ENCODE measurements around the gene INA. TPM values are rescaled to one million over a fixed set of nuclear protein-coding genes. Genes with fewer than 3 reads are reported as not detected.

The INA gene
- total RNA-seq (ENCODE audit: unreplicated experiment): 0.23 TPM
- long read RNA-seq: 0 reads

DNA sequence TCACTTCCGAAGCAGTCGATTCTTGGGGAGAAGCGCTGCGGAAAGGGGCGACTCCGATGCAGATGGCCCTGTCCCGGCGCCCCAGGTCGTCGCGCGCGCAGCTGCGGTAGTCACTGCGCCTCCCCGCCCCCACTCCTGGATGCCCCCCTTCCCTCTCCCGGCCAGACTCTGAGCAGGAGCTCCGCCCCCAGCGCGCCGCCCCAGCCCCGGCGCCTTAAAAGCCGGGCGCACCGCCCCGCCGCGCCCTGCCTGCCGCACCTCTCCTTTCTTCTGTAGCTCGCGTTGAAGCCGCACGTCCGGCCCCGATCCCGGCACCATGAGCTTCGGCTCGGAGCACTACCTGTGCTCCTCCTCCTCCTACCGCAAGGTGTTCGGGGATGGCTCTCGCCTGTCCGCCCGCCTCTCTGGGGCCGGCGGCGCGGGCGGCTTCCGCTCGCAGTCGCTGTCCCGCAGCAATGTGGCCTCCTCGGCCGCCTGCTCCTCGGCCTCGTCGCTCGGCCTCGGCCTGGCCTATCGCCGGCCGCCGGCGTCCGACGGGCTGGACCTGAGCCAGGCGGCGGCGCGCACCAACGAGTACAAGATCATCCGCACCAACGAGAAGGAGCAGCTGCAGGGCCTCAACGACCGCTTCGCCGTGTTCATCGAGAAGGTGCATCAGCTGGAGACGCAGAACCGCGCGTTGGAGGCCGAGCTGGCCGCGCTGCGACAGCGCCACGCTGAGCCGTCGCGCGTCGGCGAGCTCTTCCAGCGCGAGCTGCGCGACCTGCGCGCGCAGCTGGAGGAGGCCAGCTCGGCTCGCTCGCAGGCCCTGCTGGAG, at the start of gene INA:
TSS of gene INA (plus strand) at position 243 of the 817 bp plus-strand sequence. CDS start at position 317, 74 bp downstream.
- TF ChIP-seq, protein P1, sequence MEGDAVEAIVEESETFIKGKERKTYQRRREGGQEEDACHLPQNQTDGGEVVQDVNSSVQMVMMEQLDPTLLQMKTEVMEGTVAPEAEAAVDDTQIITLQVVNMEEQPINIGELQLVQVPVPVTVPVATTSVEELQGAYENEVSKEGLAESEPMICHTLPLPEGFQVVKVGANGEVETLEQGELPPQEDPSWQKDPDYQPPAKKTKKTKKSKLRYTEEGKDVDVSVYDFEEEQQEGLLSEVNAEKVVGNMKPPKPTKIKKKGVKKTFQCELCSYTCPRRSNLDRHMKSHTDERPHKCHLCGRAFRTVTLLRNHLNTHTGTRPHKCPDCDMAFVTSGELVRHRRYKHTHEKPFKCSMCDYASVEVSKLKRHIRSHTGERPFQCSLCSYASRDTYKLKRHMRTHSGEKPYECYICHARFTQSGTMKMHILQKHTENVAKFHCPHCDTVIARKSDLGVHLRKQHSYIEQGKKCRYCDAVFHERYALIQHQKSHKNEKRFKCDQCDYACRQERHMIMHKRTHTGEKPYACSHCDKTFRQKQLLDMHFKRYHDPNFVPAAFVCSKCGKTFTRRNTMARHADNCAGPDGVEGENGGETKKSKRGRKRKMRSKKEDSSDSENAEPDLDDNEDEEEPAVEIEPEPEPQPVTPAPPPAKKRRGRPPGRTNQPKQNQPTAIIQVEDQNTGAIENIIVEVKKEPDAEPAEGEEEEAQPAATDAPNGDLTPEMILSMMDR (IDR thresholded peaks at IDR 0.05; ENCODE audit: unreplicated experiment): no peak
- peaks cover 10% of the 10 kb centered on the region for H3K4me1 Mint-ChIP-seq (ENCODE audit: unreplicated experiment)
- DNase-seq (ENCODE audit: low spot score): peak; percentile 41
- peaks cover 16% of the 10 kb centered on the region for H3K27me3 Mint-ChIP-seq (ENCODE audit: unreplicated experiment)
- no peak within 1 kb of the TSS for H3K27ac Mint-ChIP-seq (ENCODE audit: unreplicated experiment)
- peaks cover 4% of the 10 kb centered on the region for H3K9me3 Mint-ChIP-seq (ENCODE audit: unreplicated experiment)
- no peak within 1 kb of the TSS for H3K4me3 Mint-ChIP-seq (ENCODE audit: unreplicated experiment)
- H3K36me3 Mint-ChIP-seq (ENCODE audit: low read depth, unreplicated experiment): peaks cover 6% of the 10 kb centered on the region

DNA sequence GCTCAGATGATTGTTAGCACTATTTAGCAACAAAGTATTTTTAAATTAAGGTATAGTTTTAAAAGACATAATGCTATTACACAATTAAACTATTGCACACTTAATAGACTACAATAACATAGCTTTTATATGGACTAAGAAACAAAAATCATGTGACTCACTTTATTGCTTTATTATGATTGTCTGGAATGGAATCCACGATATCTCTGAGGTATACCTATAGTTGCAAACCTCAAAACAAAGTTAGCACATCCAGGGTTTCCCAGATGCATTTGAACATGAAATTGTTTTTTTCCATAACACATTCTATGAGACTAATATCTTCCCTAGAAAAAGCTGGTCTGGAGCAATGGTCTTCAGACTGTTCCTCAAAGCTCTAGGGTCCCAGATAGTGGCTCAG, 49.5 kb upstream of the INA start:
- Mint-ChIP-seq H3K9me3 (ENCODE audit: unreplicated experiment) (peaks cover 2% of the 10 kb centered on the region), H3K4me3 (ENCODE audit: unreplicated experiment) (no peak overlapping the region), H3K4me1 (ENCODE audit: unreplicated experiment) (peaks cover 9% of the 10 kb centered on the region), H3K27me3 (ENCODE audit: unreplicated experiment) (peaks cover 4% of the 10 kb centered on the region), H3K36me3 (ENCODE audit: low read depth, unreplicated experiment) (peaks cover 12% of the 10 kb centered on the region), H3K27ac (ENCODE audit: unreplicated experiment) (no peak overlapping the region)
- DNase-seq (ENCODE audit: low spot score): no peak
- TF ChIP-seq, protein P1 (IDR thresholded peaks at IDR 0.05; ENCODE audit: unreplicated experiment): no peak

DNA sequence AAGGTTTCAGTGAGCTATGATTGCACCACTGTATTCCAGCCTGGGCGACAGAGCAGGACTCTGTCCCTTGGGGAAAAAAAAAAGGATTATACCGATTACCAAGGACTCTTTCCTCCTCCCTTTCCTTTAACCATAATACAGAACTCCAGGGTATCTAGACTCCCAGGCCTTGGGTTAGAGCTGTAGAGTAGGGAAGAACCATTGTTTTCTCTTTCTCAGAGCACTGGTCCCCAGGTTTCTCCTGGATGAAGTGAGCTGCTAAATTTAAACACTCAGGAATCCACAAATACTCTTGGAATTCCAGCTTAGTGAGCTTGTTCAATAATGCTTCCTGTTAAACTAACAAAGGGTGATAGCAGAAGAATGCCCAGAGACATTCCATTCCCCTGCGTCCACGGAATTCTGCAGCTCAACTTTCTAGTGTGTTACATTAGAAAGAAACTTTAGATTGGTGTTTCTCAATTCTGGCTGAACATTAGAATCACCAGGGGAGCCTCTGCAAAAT, 45.8 kb upstream of the INA start:
- peak; percentile 28 for DNase-seq (ENCODE audit: low spot score)
- H3K4me3 Mint-ChIP-seq (ENCODE audit: unreplicated experiment): no peak overlapping the region
- no peaks in the 10 kb centered on the region for H3K27me3 Mint-ChIP-seq (ENCODE audit: unreplicated experiment)
- H3K27ac Mint-ChIP-seq (ENCODE audit: unreplicated experiment): peak overlapping the region; percentile 84
- no peaks in the 10 kb centered on the region for H3K9me3 Mint-ChIP-seq (ENCODE audit: unreplicated experiment)
- H3K36me3 Mint-ChIP-seq (ENCODE audit: low read depth, unreplicated experiment): no peaks in the 10 kb centered on the region
- TF ChIP-seq, protein P1 (IDR thresholded peaks at IDR 0.05; ENCODE audit: unreplicated experiment): no peak
- H3K4me1 Mint-ChIP-seq (ENCODE audit: unreplicated experiment): peaks cover 13% of the 10 kb centered on the region

DNA sequence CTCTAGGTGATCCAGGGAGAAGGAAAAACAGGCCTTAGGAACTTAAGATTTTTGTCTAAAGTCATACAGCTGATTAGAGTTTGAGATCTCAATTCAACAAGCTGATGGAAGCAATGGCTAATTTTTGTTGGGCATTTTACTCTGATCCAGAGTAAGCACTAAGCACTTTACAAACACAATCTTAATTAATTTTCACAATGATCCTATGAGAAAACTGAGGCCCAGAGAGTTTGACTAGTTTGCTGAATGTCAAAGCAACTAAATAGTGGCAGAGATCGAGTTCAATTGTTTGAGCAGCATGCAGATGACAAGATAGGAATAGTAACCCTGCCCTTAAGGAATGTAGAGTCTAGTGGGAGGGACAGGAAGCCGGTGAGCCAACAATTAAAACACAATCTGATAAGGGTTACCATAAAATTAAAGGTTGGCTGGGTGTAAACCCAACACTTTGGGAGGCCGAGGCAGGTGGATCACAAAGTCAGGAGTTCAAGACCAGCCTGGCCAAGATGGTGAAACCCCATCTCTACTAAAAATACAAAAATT, 44.7 kb upstream of the INA start:
- peaks cover 13% of the 10 kb centered on the region for H3K4me1 Mint-ChIP-seq (ENCODE audit: unreplicated experiment)
- peaks cover 3% of the 10 kb centered on the region for H3K36me3 Mint-ChIP-seq (ENCODE audit: low read depth, unreplicated experiment)
- no peaks in the 10 kb centered on the region for H3K27me3 Mint-ChIP-seq (ENCODE audit: unreplicated experiment)
- H3K27ac Mint-ChIP-seq (ENCODE audit: unreplicated experiment): peak overlapping the region; percentile 84
- no peaks in the 10 kb centered on the region for H3K9me3 Mint-ChIP-seq (ENCODE audit: unreplicated experiment)
- TF ChIP-seq, protein P1 (IDR thresholded peaks at IDR 0.05; ENCODE audit: unreplicated experiment): no peak
- DNase-seq (ENCODE audit: low spot score): no peak
- no peak overlapping the region for H3K4me3 Mint-ChIP-seq (ENCODE audit: unreplicated experiment)
